Endothelial cell (in vitro differentiated cells): ENCODE measurements around the gene RAPGEF1. TPM values are rescaled to one million over a fixed set of nuclear protein-coding genes. Genes with fewer than 3 reads are reported as not detected.
A peak's percentile ranks its signal among the peaks of the same experiment; 100 is the strongest.

Experiments
- DNase-seq: peaks from one replicate; pipeline ENCODE4 v3.0.0; 2021; ENCODE audit warnings: low spot score
- H3K27ac Mint-ChIP-seq: one replicate; pipeline ENCODE4 v1.8.0; 2021; ENCODE audit warnings: mixed read lengths, inconsistent platforms; ENCODE audit not compliant: unreplicated experiment
- H3K27me3 Mint-ChIP-seq: one replicate; pipeline ENCODE4 v1.8.0; 2021; ENCODE audit warnings: mild to moderate bottlenecking, moderate library complexity, mixed read lengths, inconsistent platforms; ENCODE audit not compliant: unreplicated experiment
- H3K36me3 Mint-ChIP-seq: one replicate; pipeline ENCODE4 v1.8.0; 2021; ENCODE audit warnings: mild to moderate bottlenecking, low read depth, mixed read lengths, inconsistent platforms; ENCODE audit not compliant: unreplicated experiment
- H3K4me1 Mint-ChIP-seq: one replicate; pipeline ENCODE4 v1.8.0; 2021; ENCODE audit warnings: mild to moderate bottlenecking, mixed read lengths, inconsistent platforms; ENCODE audit not compliant: unreplicated experiment
- H3K4me3 Mint-ChIP-seq: one replicate; pipeline ENCODE4 v1.8.0; 2021; ENCODE audit warnings: mild to moderate bottlenecking, mixed read lengths, inconsistent platforms; ENCODE audit not compliant: unreplicated experiment
- H3K9me3 Mint-ChIP-seq: one replicate; pipeline ENCODE4 v1.8.0; 2021; ENCODE audit warnings: mixed read lengths, inconsistent platforms; ENCODE audit not compliant: unreplicated experiment
- CTCF ChIP-seq: fragments of 200-600 bp; sonication (generic); IDR thresholded peaks from one replicate; pipeline ENCODE4 v1.5.0; 2021; ENCODE audit warnings: antibody characterized with exemption; ENCODE audit not compliant: unreplicated experiment
- total RNA-seq: library from RNA; stranded (reverse); fragmentation: NEBNext Ultra II Directional; extraction: Animal tissue kit (Norgen Biotek cat#: 25700); gene quantifications from one replicate; pipeline ENCODE4 v1.2.1, GENCODE V29; 2021; ENCODE audit not compliant: unreplicated experiment

RAPGEF1 gene
- total RNA-seq, 1 donor from 2014 or later: 226 TPM

GRCh38 chr9:131589993-131590392 lies 149.9 kb downstream of the RAPGEF1 start:
- Mint-ChIP-seq H3K27ac (no peak overlapping the region), H3K4me3 (no peak overlapping the region)
- DNase-seq: no peak

GRCh38 chr9:131589124-131589711 lies 150.7 kb downstream of the RAPGEF1 start:
- TF ChIP-seq CTCF: no peak
- Mint-ChIP-seq H3K27me3 (peaks cover 37% of the 10 kb centered on the region), H3K36me3 (peaks cover 69% of the 10 kb centered on the region), H3K27ac (no peak overlapping the region), H3K4me3 (no peak overlapping the region), H3K9me3 (no peaks in the 10 kb centered on the region), H3K4me1 (peaks cover 25% of the 10 kb centered on the region)
- DNase-seq: no peak

More at GRCh38 chr9:131589993-131590392, 149.9 kb downstream of the RAPGEF1 start:
- Mint-ChIP-seq H3K9me3 (no peaks in the 10 kb centered on the region), H3K36me3 (peaks cover 64% of the 10 kb centered on the region), H3K27me3 (peaks cover 37% of the 10 kb centered on the region), H3K4me1 (peaks cover 25% of the 10 kb centered on the region)
- no peak for TF ChIP-seq CTCF

- no peak for DNase-seq
- no peak overlapping the region for H3K27ac Mint-ChIP-seq
- no peak for TF ChIP-seq CTCF
- H3K9me3 Mint-ChIP-seq: no peaks in the 10 kb centered on the region
- peaks cover 71% of the 10 kb centered on the region for H3K36me3 Mint-ChIP-seq
- H3K4me1 Mint-ChIP-seq: peaks cover 25% of the 10 kb centered on the region
- H3K27me3 Mint-ChIP-seq: peaks cover 37% of the 10 kb centered on the region
- H3K4me3 Mint-ChIP-seq: no peak overlapping the region
Measured at GRCh38 chr9:131588396-131588795, 151.5 kb downstream of the RAPGEF1 start.

- DNase-seq: no peak
- peaks cover 37% of the 10 kb centered on the region for H3K27me3 Mint-ChIP-seq
- no peak overlapping the region for H3K27ac Mint-ChIP-seq
- no peak for TF ChIP-seq CTCF
- peaks cover 70% of the 10 kb centered on the region for H3K36me3 Mint-ChIP-seq
- H3K9me3 Mint-ChIP-seq: no peaks in the 10 kb centered on the region
- peak overlapping the region; percentile 74 for H3K4me3 Mint-ChIP-seq
- H3K4me1 Mint-ChIP-seq: peaks cover 22% of the 10 kb centered on the region
Measured at GRCh38 chr9:131587906-131588305, 152.0 kb downstream of the RAPGEF1 start.

- peaks cover 18% of the 10 kb centered on the region for H3K4me1 Mint-ChIP-seq
- H3K36me3 Mint-ChIP-seq: peaks cover 68% of the 10 kb centered on the region
- no peak for DNase-seq
- peak overlapping the region; percentile 74 for H3K4me3 Mint-ChIP-seq
- peaks cover 36% of the 10 kb centered on the region for H3K27me3 Mint-ChIP-seq
- TF ChIP-seq CTCF: no peak
- no peak overlapping the region for H3K27ac Mint-ChIP-seq
- no peaks in the 10 kb centered on the region for H3K9me3 Mint-ChIP-seq
Measured at GRCh38 chr9:131587331-131587730, 152.5 kb downstream of the RAPGEF1 start.
